Fibroblast of lung (primary cell): Measurements from ENCODE around the gene MXRA7. TPM values are rescaled to one million over a fixed set of nuclear protein-coding genes. Genes with fewer than 3 reads are reported as not detected.

ENCODE experiments used
- DNase-seq, 2 donors: peaks; one replicate each; pipeline versions ENCODE4 v3.0.0 to v3.0.0-alpha.2; 2010; ENCODE audit warnings: low read depth in 2 of 2
- H2AFZ ChIP-seq: 2 replicates; pipeline ENCODE4 v1.5.1; 2012; ENCODE audit warnings: low read length, control low read depth, inconsistent platforms
- H3K27ac ChIP-seq: 2 replicates; pipeline ENCODE4 v1.5.1; 2011; ENCODE audit warnings: low read length, control low read depth; ENCODE audit not compliant: insufficient read depth
- H3K27me3 ChIP-seq: 2 replicates; pipeline ENCODE4 v1.5.1; 2011; ENCODE audit warnings: mild to moderate bottlenecking, low read length; ENCODE audit not compliant: control insufficient read depth, insufficient read depth
- H3K36me3 ChIP-seq: 2 replicates; pipeline ENCODE4 v1.5.1; 2011; ENCODE audit warnings: low read length; ENCODE audit not compliant: control insufficient read depth, insufficient read depth
- H3K4me1 ChIP-seq: 2 replicates; pipeline ENCODE4 v1.5.1; 2011; ENCODE audit warnings: low read length; ENCODE audit not compliant: control insufficient read depth, insufficient read depth; ENCODE audit errors: extremely low read depth
- H3K4me2 ChIP-seq: 2 replicates; pipeline ENCODE4 v1.5.1; 2011; ENCODE audit warnings: low read length, control low read depth; ENCODE audit not compliant: insufficient read depth; ENCODE audit errors: extremely low read depth
- H3K4me3 ChIP-seq, 4 experiments: fragments of 200-600 bp in 1 of 4; sonication (generic) in 1 of 4; replicated peaks in 1 of 4; 2 replicates each; pipeline ENCODE4 v1.5.1; 2011 to 2016; ENCODE audit warnings: low read length in 4 of 4, low read depth in 3 of 4, mild to moderate bottlenecking in 3 of 4, control low read depth in 2 of 4, inconsistent platforms in 1 of 4, mixed read lengths in 1 of 4; ENCODE audit not compliant: insufficient read depth in 1 of 4; ENCODE audit errors: control extremely low read depth in 1 of 4
- H3K79me2 ChIP-seq: 2 replicates; pipeline ENCODE4 v1.5.1; 2012; ENCODE audit warnings: mild to moderate bottlenecking, low read length, inconsistent platforms; ENCODE audit not compliant: control insufficient read depth, insufficient read depth
- H3K9ac ChIP-seq: 2 replicates; pipeline ENCODE4 v1.5.1; 2011; ENCODE audit warnings: mild to moderate bottlenecking, low read length, control low read depth; ENCODE audit not compliant: insufficient read depth
- H3K9me3 ChIP-seq: 2 replicates; pipeline ENCODE4 v1.5.1; 2012; ENCODE audit warnings: low read depth, low read length; ENCODE audit not compliant: control insufficient read depth, insufficient read depth
- H4K20me1 ChIP-seq: 2 replicates; pipeline ENCODE4 v1.5.1; 2011; ENCODE audit warnings: low read length; ENCODE audit not compliant: control insufficient read depth, insufficient read depth; ENCODE audit errors: extremely low read depth
- CTCF ChIP-seq, 2 donors: IDR thresholded peaks in 1 of 2; conservative IDR thresholded peaks in 1 of 2; 1 replicate in 1 of 2; 2 replicates in 1 of 2; pipeline ENCODE4 v1.5.1; 2011 to 2012; ENCODE audit warnings: low read length in 2 of 2, control low read depth in 1 of 2, inconsistent platforms in 1 of 2, low read depth in 1 of 2, mild to moderate bottlenecking in 1 of 2
- EZH2 ChIP-seq: IDR thresholded peaks from 2 replicates; pipeline ENCODE4 v1.5.1; 2012; ENCODE audit warnings: low read length, control low read depth, mild to moderate bottlenecking; ENCODE audit errors: missing control alignments
- polyA plus RNA-seq, 2 donors: library from polyadenylated mRNA; depleted of rRNA in 1 of 2; stranded (reverse) in 1 of 2; unstranded in 1 of 2; fragments of >200 nt; gene quantifications; 2 replicates each; pipeline ENCODE4 v1.2.1, GENCODE V29; 2011 to 2012; ENCODE audit warnings: missing spikeins in 1 of 2
- total RNA-seq: library from RNA; depleted of rRNA; stranded (reverse); fragments of >200 nt; gene quantifications from 2 replicates; pipeline ENCODE4 v1.2.1, GENCODE V29; 2014

MXRA7 gene
- total and polyA plus RNA-seq, 2 donors (not counting 1 experiment from before 2014, with no cell fraction given) = 127 to 307 TPM

DNA sequence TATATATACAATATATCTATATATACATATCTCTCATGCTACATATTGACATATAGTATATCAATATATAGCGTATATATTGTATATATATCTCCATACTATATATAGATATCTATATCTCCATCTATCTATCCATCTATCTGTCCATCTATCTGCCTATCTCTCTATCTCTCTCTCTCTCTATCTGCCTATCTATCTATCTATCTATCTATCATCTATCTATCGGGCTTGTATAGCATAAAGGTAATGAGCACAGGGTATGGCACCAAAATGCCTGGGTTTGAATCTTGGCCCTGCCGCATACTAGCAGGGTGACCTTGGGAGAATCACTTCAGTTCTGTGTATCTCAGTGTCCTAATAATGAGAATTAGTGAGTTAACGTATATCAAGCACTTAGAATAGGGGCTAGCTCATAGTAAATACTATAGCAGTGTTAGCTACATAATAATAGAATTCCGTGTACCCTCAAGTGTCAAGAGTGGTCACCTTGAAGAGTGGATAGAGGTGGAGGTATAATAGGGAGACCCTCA lies 68.7 kb downstream of the MXRA7 start:
- H3K9ac ChIP-seq = no peak overlapping the region
- H4K20me1 ChIP-seq = no peaks in the 10 kb centered on the region
- no peak for DNase-seq
- H3K9me3 ChIP-seq = no peaks in the 10 kb centered on the region
- no peaks in the 10 kb centered on the region for H3K4me1 ChIP-seq
- no peak overlapping the region for H3K4me2 ChIP-seq
- no peaks in the 10 kb centered on the region for H3K36me3 ChIP-seq
- H3K79me2 ChIP-seq = no peaks in the 10 kb centered on the region
- H3K27ac ChIP-seq = no peak overlapping the region
- H2AFZ ChIP-seq = no peak overlapping the region
- no peak for TF ChIP-seq CTCF (conservative IDR thresholded peaks at IDR 0.05 in 1 of 2, IDR thresholded peaks at IDR 0.05 in 1 of 2; ENCODE audit: low read depth in 1 of 2, low read length in 2 of 2)
- no peak for TF ChIP-seq EZH2
- H3K4me3 ChIP-seq = no peak overlapping the region
- peaks cover 14% of the 10 kb centered on the region for H3K27me3 ChIP-seq

DNA sequence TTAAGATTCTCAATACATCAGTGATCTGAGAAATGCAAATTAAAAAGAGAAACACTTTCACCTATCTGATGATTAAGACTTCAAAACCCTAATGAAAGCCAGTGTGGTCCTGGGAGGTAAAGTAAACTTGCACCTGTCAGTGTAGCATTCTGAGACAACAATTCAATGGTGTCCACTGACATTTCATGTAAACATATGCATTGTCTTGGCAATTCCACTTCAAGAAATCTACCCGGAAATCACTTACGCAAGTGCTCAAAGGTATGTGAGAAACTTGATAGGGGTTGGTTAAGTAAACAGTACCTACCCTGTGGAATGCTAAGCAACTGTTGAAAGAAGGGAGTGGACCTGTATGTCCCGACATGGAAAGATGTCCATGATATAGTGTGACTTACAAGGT lies 69.3 kb downstream of the MXRA7 start:
- H4K20me1 ChIP-seq = no peaks in the 10 kb centered on the region
- H3K4me2 ChIP-seq = no peak overlapping the region
- no peak overlapping the region for H3K9ac ChIP-seq
- H3K27ac ChIP-seq = no peak overlapping the region
- TF ChIP-seq CTCF (conservative IDR thresholded peaks at IDR 0.05 in 1 of 2, IDR thresholded peaks at IDR 0.05 in 1 of 2; ENCODE audit: low read depth in 1 of 2, low read length in 2 of 2) = no peak
- TF ChIP-seq EZH2 = no peak
- no peaks in the 10 kb centered on the region for H3K4me1 ChIP-seq
- peaks cover 14% of the 10 kb centered on the region for H3K27me3 ChIP-seq
- H3K79me2 ChIP-seq = no peaks in the 10 kb centered on the region
- peak in 1 of 2 donors; percentile 8 for DNase-seq
- no peaks in the 10 kb centered on the region for H3K36me3 ChIP-seq
- H2AFZ ChIP-seq = no peak overlapping the region
- H3K9me3 ChIP-seq = no peaks in the 10 kb centered on the region
- H3K4me3 ChIP-seq = no peak overlapping the region

DNA sequence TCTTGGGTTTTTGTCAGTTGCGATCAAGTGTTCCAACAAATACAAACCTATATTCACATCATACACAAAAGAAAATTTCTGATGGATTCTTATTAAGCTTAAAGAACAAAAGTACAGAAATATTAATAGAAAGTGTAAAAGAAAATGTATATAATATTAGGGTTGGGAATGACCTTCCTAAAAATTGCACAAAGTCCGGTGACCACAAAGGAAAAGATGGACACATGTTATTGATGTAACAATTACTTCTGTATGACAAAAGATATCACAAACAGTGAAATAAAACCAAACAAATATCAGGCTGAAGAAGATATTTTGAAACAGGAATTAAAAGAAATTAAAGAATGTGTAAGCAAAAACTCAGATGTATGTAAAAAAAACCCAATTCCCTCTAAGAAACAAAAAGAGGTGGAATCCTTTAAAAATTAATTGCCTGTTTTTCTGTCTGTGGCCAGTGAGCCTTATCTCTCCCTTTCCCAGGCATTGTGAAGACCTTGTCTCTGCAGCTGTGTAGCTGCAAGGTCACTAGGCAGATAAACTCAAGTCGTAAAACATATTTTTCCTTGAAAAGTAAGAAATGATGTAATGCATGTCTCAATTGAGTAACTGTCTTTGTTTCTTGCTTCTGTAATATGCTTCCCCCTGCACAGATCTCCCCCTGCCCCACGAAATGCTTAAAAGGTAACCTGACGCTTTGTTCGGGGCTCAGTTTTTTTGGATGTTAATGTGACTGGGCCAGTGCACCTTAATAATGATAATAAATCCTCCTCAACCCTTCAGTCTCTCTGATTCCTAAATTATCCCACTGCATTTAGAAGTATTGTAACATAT lies 70.0 kb downstream of the MXRA7 start:
- no peaks in the 10 kb centered on the region for H3K9me3 ChIP-seq
- DNase-seq = no peak
- no peak overlapping the region for H3K27ac ChIP-seq
- no peaks in the 10 kb centered on the region for H4K20me1 ChIP-seq
- no peak overlapping the region for H3K9ac ChIP-seq
- no peak overlapping the region for H3K4me3 ChIP-seq
- H3K4me1 ChIP-seq = no peaks in the 10 kb centered on the region
- H2AFZ ChIP-seq = no peak overlapping the region
- H3K36me3 ChIP-seq = no peaks in the 10 kb centered on the region
- no peak for TF ChIP-seq CTCF (conservative IDR thresholded peaks at IDR 0.05 in 1 of 2, IDR thresholded peaks at IDR 0.05 in 1 of 2; ENCODE audit: low read depth in 1 of 2, low read length in 2 of 2)
- no peak for TF ChIP-seq EZH2
- no peaks in the 10 kb centered on the region for H3K79me2 ChIP-seq
- peaks cover 14% of the 10 kb centered on the region for H3K27me3 ChIP-seq
- H3K4me2 ChIP-seq = no peak overlapping the region
